GM12878 (cell line): ENCODE measurements around the gene PDCD6IP.
"Not testable (repeated sequence)": the region's sequence is repeated elsewhere in the genome, so short reads cannot be mapped to it uniquely, and the experiment has no call there.

Source experiments
- CEBPB ChIP-seq, 2 experiments: fragments of 150-350 bp in 1 of 2; IDR thresholded peaks; 2 replicates each; pipeline ENCODE4 v1.6.1; 2012 to 2014; ENCODE audit warnings: low read depth in 2 of 2, low read length in 2 of 2, borderline replicate concordance in 1 of 2, inconsistent platforms in 1 of 2
- E2F4 ChIP-seq: IDR thresholded peaks from 2 replicates; pipeline ENCODE4 v1.6.1; 2012; ENCODE audit warnings: low read depth, low read length, improper control_type of control experiment
- EZH2 ChIP-seq: IDR thresholded peaks from 2 replicates; pipeline ENCODE4 v1.6.1; 2012; ENCODE audit warnings: low read depth, mild to moderate bottlenecking, control low read depth, inconsistent platforms, low read length, borderline replicate concordance; ENCODE audit not compliant: control insufficient read depth
- IKZF1 ChIP-seq: fragments of 450-650 bp; conservative IDR thresholded peaks from 2 replicates; pipeline ENCODE4 v1.6.1; 2017; ENCODE audit warnings: antibody characterized with exemption, mild to moderate bottlenecking
- IKZF2 ChIP-seq, 2 experiments: fragments of 450-650 bp; IDR thresholded peaks; 2 replicates each; pipeline ENCODE4 v1.6.1; 2017; ENCODE audit warnings: mild to moderate bottlenecking in 2 of 2, moderate library complexity in 2 of 2
- MAX ChIP-seq: IDR thresholded peaks from 2 replicates; pipeline ENCODE4 v1.6.1; 2012; ENCODE audit warnings: low read depth, low read length, improper control_type of control experiment
- PRDM15 ChIP-seq: fragments of 450-650 bp; formaldehyde crosslinking; IDR thresholded peaks from 2 replicates; pipeline ENCODE4 v1.4.0; 2020; ENCODE audit warnings: mild to moderate bottlenecking, moderate library complexity
- RFX5 ChIP-seq: IDR thresholded peaks from 2 replicates; pipeline ENCODE4 v1.6.1; 2011; ENCODE audit warnings: low read depth, low read length, improper control_type of control experiment
- TARDBP ChIP-seq: IDR thresholded peaks from 2 replicates; pipeline ENCODE4 v1.6.1; 2016; ENCODE audit warnings: borderline replicate concordance

- not testable (repeated sequence) for TF ChIP-seq E2F4; CEBPB (IDR thresholded peaks at IDR 0.05; ENCODE audit: borderline replicate concordance in 1 of 2, low read depth in 2 of 2, low read length in 2 of 2); RFX5; TARDBP; IKZF2 (IDR thresholded peaks at IDR 0.05); EZH2; MAX; IKZF1; PRDM15 (CRISPR knock-in tag)
Observed at GRCh38 chr3:33781413-33781812, 17.0 kb upstream of the PDCD6IP start.
